Ovary (tissue), 3 donors: ENCODE results near the gene PTMA.

ENCODE experiments used
- CTCF ChIP-seq, 3 donors: fragments of 450-650 bp in 2 of 3; fragments of 200-600 bp in 1 of 3; IDR thresholded peaks; one replicate each; pipeline versions ENCODE4 v1.5.1 to v1.8.0; 2016 to 2022; ENCODE audit warnings: antibody characterized with exemption in 3 of 3, mild to moderate bottlenecking in 1 of 3
- EP300 ChIP-seq: sonication (generic); formaldehyde crosslinking; IDR thresholded peaks from one replicate; pipeline ENCODE4 v1.6.1; 2017; ENCODE audit warnings: antibody characterized with exemption
- POLR2A ChIP-seq: fragments of 450-650 bp; IDR thresholded peaks from one replicate; pipeline ENCODE4 v1.6.1; 2017; ENCODE audit warnings: antibody characterized with exemption, mild to moderate bottlenecking, moderate library complexity
- donor health status: DM: no; HTN: no; CAD: no.

DNA sequence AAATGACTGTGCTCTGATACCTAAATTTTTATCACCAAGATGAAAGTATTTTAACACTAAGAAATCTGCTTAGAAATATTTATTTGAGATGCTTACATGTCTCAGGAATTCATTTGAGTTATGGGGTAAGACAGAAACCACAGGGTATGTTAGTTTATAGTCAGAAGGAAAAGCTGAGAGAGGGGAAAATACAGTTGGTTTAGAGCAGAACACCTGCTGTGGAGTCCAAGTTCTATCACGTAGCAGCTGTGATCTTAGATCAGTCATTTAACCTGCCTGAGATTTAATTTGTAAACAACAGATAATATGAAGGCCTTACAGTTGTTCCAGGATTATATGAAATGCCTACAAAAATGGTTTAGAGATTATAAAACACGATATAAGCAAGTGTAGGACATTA lies 43.7 kb downstream of the PTMA start:
- TF ChIP-seq POLR2A (no peak), CTCF (IDR thresholded peaks at IDR 0.05) (no peak), EP300 (no peak)
